GM19455 (cell line): ENCODE measurements around the gene PKP4.

Source experiments
- ATAC-seq: cut with Tn5 transposase; IDR thresholded peaks from one replicate; pipeline ENCODE4 v1.9.1; 2021; ENCODE audit not compliant: unreplicated experiment

The PKP4 gene

GRCh38 chr2:158731386-158731785, 274.6 kb downstream of the PKP4 start:
- ATAC-seq = no peak
